CD4-positive, CD25-positive, alpha-beta regulatory T cell (primary cell): ENCODE results near the gene NEK11. TPM values are rescaled to one million over a fixed set of nuclear protein-coding genes. Genes with fewer than 3 reads are reported as not detected.

Source experiments
- ATAC-seq, 2 donors: fragments of 150-1000 bp; cut with Tn5 transposase; one replicate each; pipeline ENCODE4 v1.10.0; 2021; ENCODE audit warnings: low read depth in 2 of 2, moderate number of reproducible peaks in 2 of 2, moderate library complexity in 1 of 2
- DNase-seq, 3 donors: peaks; one replicate each; pipeline versions ENCODE4 v3.0.0 to v3.0.0-alpha.2; 2012 to 2022; ENCODE audit warnings: mixed read lengths in 1 of 3
- H3K27ac ChIP-seq: one replicate; pipeline ENCODE4 v1.7.0; 2013; ENCODE audit warnings: mild to moderate bottlenecking, low read length; ENCODE audit not compliant: insufficient read depth, poor library complexity, severe bottlenecking
- H3K27me3 ChIP-seq: one replicate; pipeline ENCODE4 v1.7.0; 2013; ENCODE audit warnings: low read length; ENCODE audit not compliant: control insufficient read depth, insufficient read depth
- H3K36me3 ChIP-seq: one replicate; pipeline ENCODE4 v1.7.0; 2013; ENCODE audit warnings: mild to moderate bottlenecking, low read length, moderate library complexity; ENCODE audit not compliant: control insufficient read depth, insufficient read depth
- H3K4me1 ChIP-seq: 2 replicates; pipeline ENCODE4 v1.7.0; 2013; ENCODE audit warnings: mild to moderate bottlenecking, low read length; ENCODE audit not compliant: insufficient read depth, control insufficient read depth, poor library complexity, severe bottlenecking
- H3K4me3 ChIP-seq: one replicate; pipeline ENCODE4 v1.7.0; 2013; ENCODE audit warnings: low read depth, mild to moderate bottlenecking, low read length, moderate library complexity
- H3K9me3 ChIP-seq, 2 experiments: 1 replicate in 1 of 2; 2 replicates in 1 of 2; pipeline ENCODE4 v1.7.0; 2013; ENCODE audit warnings: low read length in 2 of 2, mild to moderate bottlenecking in 1 of 2, moderate library complexity in 1 of 2; ENCODE audit not compliant: control insufficient read depth in 2 of 2
- H3K27ac Mint-ChIP-seq, 3 donors: one replicate each; pipeline ENCODE4 v1.8.0; 2020 to 2022; ENCODE audit warnings: mild to moderate bottlenecking in 3 of 3, mixed read lengths in 3 of 3, moderate library complexity in 2 of 3
- H3K27me3 Mint-ChIP-seq: one replicate; pipeline ENCODE4 v1.8.0; 2022; ENCODE audit warnings: mild to moderate bottlenecking, mixed read lengths
- H3K36me3 Mint-ChIP-seq: one replicate; pipeline ENCODE4 v1.8.0; 2020; ENCODE audit warnings: mixed read lengths
- H3K4me1 Mint-ChIP-seq, 4 donors: one replicate each; pipeline ENCODE4 v1.8.0; 2020 to 2022; ENCODE audit warnings: mixed read lengths in 4 of 4, mild to moderate bottlenecking in 1 of 4
- H3K4me3 Mint-ChIP-seq, 4 donors: one replicate each; pipeline ENCODE4 v1.8.0; 2020 to 2022; ENCODE audit warnings: mild to moderate bottlenecking in 4 of 4, mixed read lengths in 4 of 4, moderate library complexity in 3 of 4
- H3K9me3 Mint-ChIP-seq, 7 donors: one replicate each; pipeline ENCODE4 v1.8.0; 2020 to 2022; ENCODE audit warnings: mixed read lengths in 7 of 7, mild to moderate bottlenecking in 3 of 7, moderate library complexity in 2 of 7
- polyA plus RNA-seq, 4 donors: library from polyadenylated mRNA; unstranded; fragments of 300-500 nt; fragmentation: Illumina TruSeq; gene quantifications; one replicate each; pipeline ENCODE4 v1.2.3, GENCODE V29; 2021
- total RNA-seq: library from RNA; stranded (reverse); gene quantifications from one replicate; pipeline ENCODE4 v1.2.3, GENCODE V29; 2022

The NEK11 gene
- total and polyA plus RNA-seq, 5 donors from 2014 or later, result 1.1 to 3.3 (median 1.7) TPM

DNA sequence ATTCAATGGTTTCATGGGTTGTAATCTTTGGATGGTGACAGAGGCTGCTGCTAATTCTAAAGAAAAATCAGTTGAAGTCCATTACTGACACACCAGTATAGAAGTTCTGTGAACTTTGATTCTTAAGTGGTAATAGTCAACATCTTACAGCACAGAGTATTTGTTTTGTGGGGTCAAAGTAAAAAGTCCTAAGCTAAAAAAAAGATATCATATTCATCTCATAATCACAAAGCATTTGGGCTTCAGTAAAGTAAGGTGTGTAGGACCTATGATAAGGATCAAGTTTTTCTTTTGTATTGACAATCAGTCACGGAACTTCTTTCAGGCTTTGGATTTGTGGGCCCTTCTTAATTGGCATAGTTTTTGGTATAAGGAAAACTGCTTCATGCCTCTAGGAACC, 1.1 kb upstream of the NEK11 start:
- peaks cover 29 to 68% (median 57%) of the 10 kb centered on the region in 4 donors for H3K4me1 Mint-ChIP-seq
- ATAC-seq, result no peak

DNA sequence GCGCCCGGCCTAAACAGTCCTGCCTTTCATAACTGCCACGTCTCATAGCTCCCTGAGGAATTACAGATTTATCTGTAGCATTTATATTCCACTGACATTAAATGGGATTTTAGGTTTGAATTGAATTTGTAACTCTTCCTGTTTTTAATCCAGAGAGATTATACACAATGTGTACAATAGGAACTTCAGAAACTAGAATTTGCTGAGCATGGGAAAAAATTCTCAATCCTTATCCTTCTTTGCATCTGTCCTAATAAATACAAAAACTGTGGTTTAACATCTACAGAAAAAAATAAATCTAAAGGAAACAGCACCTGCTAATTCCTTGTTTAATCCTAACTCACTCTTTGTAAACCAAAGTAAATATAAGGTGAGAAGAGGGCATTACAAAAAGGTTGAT, 2.2 kb downstream of the NEK11 start:
- no peaks in the 10 kb centered on the region for H3K27me3 Mint-ChIP-seq
- Histone ChIP-seq H3K4me3 (no peak overlapping the region), H3K27me3 (no peaks in the 10 kb centered on the region), H3K9me3 (no peaks in the 10 kb centered on the region), H3K36me3 (peaks cover 8% of the 10 kb centered on the region), H3K27ac (no peak overlapping the region), H3K4me1 (peaks cover 26% of the 10 kb centered on the region)
- peak overlapping the region in 1 of 3 donors; percentile 36 for H3K27ac Mint-ChIP-seq
- ATAC-seq (no peak), DNase-seq (no peak)
- peaks cover 16% of the 10 kb centered on the region for H3K36me3 Mint-ChIP-seq
- H3K4me3 Mint-ChIP-seq, result peak overlapping the region in 2 of 4 donors; percentile 39 to 66
- peaks cover 0 to 2% (median 0%) of the 10 kb centered on the region in 7 donors for H3K9me3 Mint-ChIP-seq
- H3K4me1 Mint-ChIP-seq, result peaks cover 22 to 37% (median 30%) of the 10 kb centered on the region in 4 donors

More for the DNA sequence above, 1.1 kb upstream of the NEK11 start:
- Mint-ChIP-seq H3K36me3 (peaks cover 19% of the 10 kb centered on the region), H3K27ac (peak overlapping the region; percentile 97 to 99 (median 98)), H3K9me3 (peaks cover 0 to 2% (median 0%) of the 10 kb centered on the region in 7 donors), H3K27me3 (no peaks in the 10 kb centered on the region), H3K4me3 (peak overlapping the region; percentile 88 to 96 (median 92))
- Histone ChIP-seq H3K9me3 (no peaks in the 10 kb centered on the region), H3K4me1 (peaks cover 59% of the 10 kb centered on the region), H3K36me3 (peaks cover 21% of the 10 kb centered on the region), H3K27ac (peak overlapping the region; percentile 88), H3K4me3 (peak overlapping the region; percentile 90), H3K27me3 (no peaks in the 10 kb centered on the region)
- no peak for DNase-seq

DNA sequence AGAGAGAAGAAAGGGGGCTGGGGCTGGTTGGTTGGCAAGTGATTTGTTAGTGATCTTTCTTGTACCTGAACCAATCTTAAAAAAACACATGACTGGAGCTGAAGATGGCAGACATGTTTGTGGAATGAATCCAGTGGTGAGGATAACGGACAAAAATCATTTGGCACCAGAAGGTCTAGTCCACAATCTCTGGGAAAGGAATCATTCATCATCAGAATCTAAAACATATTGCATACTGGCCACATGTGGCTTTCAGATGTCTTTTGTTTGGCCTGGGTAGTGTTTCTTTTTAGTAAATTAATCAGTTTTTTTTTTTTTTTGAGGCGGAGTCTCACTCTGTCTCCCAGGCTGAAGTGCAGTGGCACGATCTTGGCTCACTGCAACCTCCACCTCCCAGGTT, 5.0 kb downstream of the NEK11 start:
- ATAC-seq (no peak), DNase-seq (no peak)
- no peaks in the 10 kb centered on the region for H3K27me3 ChIP-seq
- Mint-ChIP-seq H3K27me3 (no peaks in the 10 kb centered on the region), H3K4me3 (no peak overlapping the region), H3K36me3 (peaks cover 5% of the 10 kb centered on the region), H3K9me3 (no peaks in the 10 kb centered on the region), H3K4me1 (peaks cover 4 to 19% (median 8%) of the 10 kb centered on the region in 4 donors), H3K27ac (peak overlapping the region in 1 of 3 donors; percentile 64)
- peaks cover 5% of the 10 kb centered on the region for H3K4me1 ChIP-seq
- no peak overlapping the region for H3K4me3 ChIP-seq
- no peak overlapping the region for H3K27ac ChIP-seq
- no peaks in the 10 kb centered on the region for H3K36me3 ChIP-seq
- no peaks in the 10 kb centered on the region for H3K9me3 ChIP-seq

DNA sequence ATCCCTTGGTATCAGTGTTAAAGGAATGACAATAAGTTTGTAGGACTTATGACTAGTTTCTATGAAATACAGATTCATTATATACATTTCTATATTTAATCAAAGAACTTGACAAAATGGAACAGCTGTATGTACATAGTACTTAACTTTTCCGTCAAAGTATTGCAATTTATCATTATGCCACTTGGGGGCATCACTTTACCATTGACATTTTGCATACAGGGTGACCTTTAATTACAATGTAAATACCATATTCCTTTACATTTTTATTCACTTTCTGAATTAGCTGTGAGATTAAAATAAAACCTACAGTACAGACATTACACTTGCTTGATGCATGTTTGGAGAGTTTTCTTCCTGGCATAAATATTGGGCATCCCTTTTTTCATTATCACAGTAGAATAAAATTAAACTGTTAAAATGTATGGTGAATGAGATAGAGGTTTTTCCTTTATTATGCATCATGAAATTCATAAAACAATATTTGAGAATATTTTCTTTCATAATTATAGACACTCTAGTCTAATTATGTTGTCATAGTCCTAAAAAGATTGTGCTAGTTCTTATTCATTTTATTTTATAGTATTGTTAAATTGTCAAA, 6.9 kb downstream of the NEK11 start:
- Mint-ChIP-seq H3K27ac (no peak overlapping the region), H3K36me3 (peaks cover 5% of the 10 kb centered on the region), H3K9me3 (peaks cover 0 to 2% (median 0%) of the 10 kb centered on the region in 7 donors), H3K27me3 (no peaks in the 10 kb centered on the region), H3K4me3 (no peak overlapping the region), H3K4me1 (peaks cover 2 to 21% (median 11%) of the 10 kb centered on the region in 4 donors)
- ATAC-seq, result peak in 1 of 2 donors; percentile 47
- Histone ChIP-seq H3K27me3 (no peaks in the 10 kb centered on the region), H3K4me3 (no peak overlapping the region), H3K27ac (no peak overlapping the region), H3K9me3 (no peaks in the 10 kb centered on the region), H3K36me3 (no peaks in the 10 kb centered on the region), H3K4me1 (no peaks in the 10 kb centered on the region)
- peak; percentile 10 to 80 (median 60) for DNase-seq

DNA sequence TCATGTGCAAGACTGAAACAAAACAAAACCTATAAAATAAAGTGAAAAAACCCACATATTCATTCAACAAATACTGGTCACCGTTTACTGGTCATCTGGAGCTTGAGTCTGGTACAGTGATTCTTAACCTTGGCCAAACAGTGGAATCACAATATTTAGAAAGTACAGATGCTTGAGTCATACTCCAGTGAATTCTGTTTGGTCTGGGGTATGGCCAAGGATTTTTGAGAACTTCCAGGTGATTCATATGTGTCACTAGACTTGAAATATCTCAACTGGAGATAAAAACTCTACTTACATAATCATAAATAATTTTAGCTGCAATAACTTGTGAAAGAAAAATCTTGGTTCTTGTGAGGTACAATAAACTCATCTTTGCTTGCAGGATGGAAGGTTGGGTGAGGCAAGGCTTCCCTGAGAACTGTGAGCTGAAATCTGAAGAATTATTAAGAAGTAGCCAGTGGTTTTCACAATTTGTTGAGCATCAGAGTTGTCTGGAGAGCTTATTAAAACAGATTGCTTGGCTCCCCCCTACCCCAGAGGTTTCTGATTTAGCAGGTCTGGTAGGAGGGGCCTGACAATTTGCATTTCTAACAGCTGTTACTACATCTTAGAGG, 9.6 kb downstream of the NEK11 start:
- H3K9me3 Mint-ChIP-seq, result peaks cover 0 to 4% (median under 1%) of the 10 kb centered on the region in 7 donors
- Histone ChIP-seq H3K4me3 (no peak overlapping the region), H3K9me3 (no peaks in the 10 kb centered on the region), H3K4me1 (peaks cover 5% of the 10 kb centered on the region), H3K27me3 (no peaks in the 10 kb centered on the region), H3K27ac (no peak overlapping the region), H3K36me3 (no peaks in the 10 kb centered on the region)
- H3K4me1 Mint-ChIP-seq, result peaks cover 4 to 37% (median 27%) of the 10 kb centered on the region in 4 donors
- peak overlapping the region in 1 of 3 donors; percentile 1 for H3K27ac Mint-ChIP-seq
- no peak overlapping the region for H3K4me3 Mint-ChIP-seq
- DNase-seq (no peak), ATAC-seq (no peak)
- no peaks in the 10 kb centered on the region for H3K27me3 Mint-ChIP-seq
- H3K36me3 Mint-ChIP-seq, result peaks cover 4% of the 10 kb centered on the region

DNA sequence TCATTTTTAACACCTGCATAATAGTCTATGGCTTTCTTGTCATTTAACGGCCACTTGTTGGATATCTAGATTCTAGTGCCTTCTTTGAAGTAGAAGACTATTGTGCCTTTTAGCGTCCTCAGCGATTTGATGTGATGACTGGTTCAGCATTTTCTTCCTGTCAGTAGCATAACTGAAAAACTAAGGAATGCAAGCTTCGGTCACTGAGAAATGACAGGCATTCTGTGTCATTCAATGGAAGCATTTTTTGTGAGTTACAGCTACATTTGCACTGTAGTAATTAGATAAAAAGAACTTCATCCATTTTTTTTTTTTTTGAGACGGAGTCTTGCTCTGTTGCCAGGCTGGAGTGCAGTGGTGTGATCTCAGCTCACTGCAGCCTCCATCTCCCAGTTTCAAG, 10.3 kb downstream of the NEK11 start:
- no peaks in the 10 kb centered on the region for H3K27me3 Mint-ChIP-seq
- Histone ChIP-seq H3K27me3 (no peaks in the 10 kb centered on the region), H3K27ac (no peak overlapping the region), H3K4me3 (no peak overlapping the region), H3K9me3 (no peaks in the 10 kb centered on the region), H3K36me3 (no peaks in the 10 kb centered on the region), H3K4me1 (peaks cover 12% of the 10 kb centered on the region)
- peaks cover 5% of the 10 kb centered on the region for H3K36me3 Mint-ChIP-seq
- ATAC-seq (no peak), DNase-seq (no peak)
- no peak overlapping the region for H3K27ac Mint-ChIP-seq
- peaks cover 0 to 8% (median 4%) of the 10 kb centered on the region in 7 donors for H3K9me3 Mint-ChIP-seq
- H3K4me3 Mint-ChIP-seq, result no peak overlapping the region
- H3K4me1 Mint-ChIP-seq, result peaks cover 7 to 42% (median 32%) of the 10 kb centered on the region in 4 donors

DNA sequence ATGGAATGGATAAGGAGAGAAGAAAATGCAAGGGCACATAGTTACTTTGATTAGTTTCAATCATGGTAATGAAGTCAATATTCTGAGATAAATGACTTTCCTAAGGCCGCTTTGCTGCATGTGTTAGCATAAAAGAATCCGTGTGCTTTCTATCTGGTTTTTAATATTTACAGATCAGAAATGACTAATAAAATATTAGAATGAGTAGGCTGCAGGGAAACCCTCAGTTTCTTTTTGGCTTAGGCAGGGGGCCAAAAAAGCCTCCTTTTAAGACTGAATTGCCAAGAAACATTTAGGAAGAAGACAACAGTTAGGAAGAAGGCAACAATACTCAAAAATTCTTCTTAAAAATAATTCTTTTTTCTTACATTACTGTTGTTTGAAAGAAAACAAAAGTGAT, 11.6 kb downstream of the NEK11 start:
- no peak overlapping the region for H3K4me3 ChIP-seq
- peak overlapping the region in 1 of 4 donors; percentile 37 for H3K4me3 Mint-ChIP-seq

More for the DNA sequence above, 11.6 kb downstream of the NEK11 start:
- ATAC-seq (no peak), DNase-seq (no peak)
- peaks cover 6% of the 10 kb centered on the region for H3K36me3 Mint-ChIP-seq
- peak overlapping the region in 2 of 3 donors; percentile 10 to 63 for H3K27ac Mint-ChIP-seq
- Histone ChIP-seq H3K9me3 (peaks cover 0 to 2% of the 10 kb centered on the region in 2 experiments), H3K27ac (no peak overlapping the region), H3K36me3 (no peaks in the 10 kb centered on the region), H3K27me3 (no peaks in the 10 kb centered on the region), H3K4me1 (peaks cover 21% of the 10 kb centered on the region)
- H3K4me1 Mint-ChIP-seq, result peaks cover 9 to 49% (median 39%) of the 10 kb centered on the region in 4 donors
- peaks cover 0 to 16% (median 6%) of the 10 kb centered on the region in 7 donors for H3K9me3 Mint-ChIP-seq
- no peaks in the 10 kb centered on the region for H3K27me3 Mint-ChIP-seq
